HepG2 (cell line): ENCODE data around the gene CTXN3.

Experiments used
- CEBPB ChIP-seq: IDR thresholded peaks from 2 replicates; pipeline ENCODE4 v1.6.1; 2011; ENCODE audit warnings: low read depth, low read length, improper control_type of control experiment, borderline replicate concordance
- CHD2 ChIP-seq: IDR thresholded peaks from 2 replicates; pipeline ENCODE4 v1.6.1; 2011; ENCODE audit warnings: low read depth, low read length, improper control_type of control experiment
- ISX ChIP-seq: sonication (generic); formaldehyde crosslinking; conservative IDR thresholded peaks from 2 replicates; pipeline ENCODE4 v1.5.0; 2020; ENCODE audit warnings: missing genetic modification reagents
- NR3C1 ChIP-seq: sonication (generic); formaldehyde crosslinking; IDR thresholded peaks from 2 replicates; pipeline ENCODE4 v1.4.0; 2020; ENCODE audit warnings: missing genetic modification reagents
- ZSCAN20 ChIP-seq: sonication (generic); formaldehyde crosslinking; IDR thresholded peaks from 2 replicates; pipeline ENCODE4 v1.4.0; 2020; ENCODE audit warnings: missing genetic modification reagents, mild to moderate bottlenecking, borderline replicate concordance
- TF ChIP-seq, protein P1 (sequence below), 2 experiments: sonication (generic) in 1 of 2; formaldehyde crosslinking in 1 of 2; IDR thresholded peaks; 2 replicates each; pipeline versions ENCODE4 v1.5.1 to v1.6.1; 2011 to 2020; ENCODE audit warnings: borderline replicate concordance in 1 of 2, low read depth in 1 of 2, low read length in 1 of 2, mild to moderate bottlenecking in 1 of 2, missing genetic modification reagents in 1 of 2, moderate library complexity in 1 of 2
- TF ChIP-seq, protein P2 (sequence below): sonication (generic); formaldehyde crosslinking; IDR thresholded peaks from 2 replicates; pipeline ENCODE4 v1.4.0; 2020; ENCODE audit warnings: missing genetic modification reagents

DNA sequence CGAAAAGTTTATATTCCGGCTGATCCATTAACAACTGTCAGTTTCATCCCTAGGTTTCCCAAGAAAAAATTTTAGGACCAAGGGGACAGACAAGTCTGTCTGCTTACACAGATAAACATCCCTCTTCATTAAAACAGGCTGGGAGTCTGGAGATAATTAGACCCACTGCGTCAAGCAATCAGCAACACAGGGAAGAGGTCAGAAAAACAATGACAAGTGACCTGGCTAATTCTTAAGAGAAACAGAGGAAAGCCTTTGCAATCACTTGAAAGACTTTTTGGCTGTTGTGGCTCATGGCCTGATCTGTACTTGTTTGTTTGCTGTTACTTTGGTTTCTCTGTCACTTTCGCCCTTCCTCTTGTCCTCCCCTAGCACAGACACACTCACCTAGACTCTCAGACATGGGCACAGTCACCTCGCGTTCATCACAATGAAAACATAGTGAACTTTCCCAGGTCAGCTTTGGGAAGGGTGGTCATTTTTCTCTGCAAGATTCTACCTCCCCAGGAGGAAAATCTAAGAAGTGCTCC is 51.4 kb downstream of the CTXN3 start:
- TF ChIP-seq NR3C1 (CRISPR knock-in tag) (no peak), CEBPB (no peak), ISX (no peak), ZSCAN20 (CRISPR knock-in tag) (no peak), CHD2 (no peak)
- TF ChIP-seq, protein P1, sequence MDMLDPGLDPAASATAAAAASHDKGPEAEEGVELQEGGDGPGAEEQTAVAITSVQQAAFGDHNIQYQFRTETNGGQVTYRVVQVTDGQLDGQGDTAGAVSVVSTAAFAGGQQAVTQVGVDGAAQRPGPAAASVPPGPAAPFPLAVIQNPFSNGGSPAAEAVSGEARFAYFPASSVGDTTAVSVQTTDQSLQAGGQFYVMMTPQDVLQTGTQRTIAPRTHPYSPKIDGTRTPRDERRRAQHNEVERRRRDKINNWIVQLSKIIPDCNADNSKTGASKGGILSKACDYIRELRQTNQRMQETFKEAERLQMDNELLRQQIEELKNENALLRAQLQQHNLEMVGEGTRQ (IDR thresholded peaks at IDR 0.05; ENCODE audit: low read depth, low read length) = no peak
- TF ChIP-seq, protein P1 (CRISPR knock-in tag; IDR thresholded peaks at IDR 0.05; ENCODE audit: borderline replicate concordance) = no peak
- TF ChIP-seq, protein P2, sequence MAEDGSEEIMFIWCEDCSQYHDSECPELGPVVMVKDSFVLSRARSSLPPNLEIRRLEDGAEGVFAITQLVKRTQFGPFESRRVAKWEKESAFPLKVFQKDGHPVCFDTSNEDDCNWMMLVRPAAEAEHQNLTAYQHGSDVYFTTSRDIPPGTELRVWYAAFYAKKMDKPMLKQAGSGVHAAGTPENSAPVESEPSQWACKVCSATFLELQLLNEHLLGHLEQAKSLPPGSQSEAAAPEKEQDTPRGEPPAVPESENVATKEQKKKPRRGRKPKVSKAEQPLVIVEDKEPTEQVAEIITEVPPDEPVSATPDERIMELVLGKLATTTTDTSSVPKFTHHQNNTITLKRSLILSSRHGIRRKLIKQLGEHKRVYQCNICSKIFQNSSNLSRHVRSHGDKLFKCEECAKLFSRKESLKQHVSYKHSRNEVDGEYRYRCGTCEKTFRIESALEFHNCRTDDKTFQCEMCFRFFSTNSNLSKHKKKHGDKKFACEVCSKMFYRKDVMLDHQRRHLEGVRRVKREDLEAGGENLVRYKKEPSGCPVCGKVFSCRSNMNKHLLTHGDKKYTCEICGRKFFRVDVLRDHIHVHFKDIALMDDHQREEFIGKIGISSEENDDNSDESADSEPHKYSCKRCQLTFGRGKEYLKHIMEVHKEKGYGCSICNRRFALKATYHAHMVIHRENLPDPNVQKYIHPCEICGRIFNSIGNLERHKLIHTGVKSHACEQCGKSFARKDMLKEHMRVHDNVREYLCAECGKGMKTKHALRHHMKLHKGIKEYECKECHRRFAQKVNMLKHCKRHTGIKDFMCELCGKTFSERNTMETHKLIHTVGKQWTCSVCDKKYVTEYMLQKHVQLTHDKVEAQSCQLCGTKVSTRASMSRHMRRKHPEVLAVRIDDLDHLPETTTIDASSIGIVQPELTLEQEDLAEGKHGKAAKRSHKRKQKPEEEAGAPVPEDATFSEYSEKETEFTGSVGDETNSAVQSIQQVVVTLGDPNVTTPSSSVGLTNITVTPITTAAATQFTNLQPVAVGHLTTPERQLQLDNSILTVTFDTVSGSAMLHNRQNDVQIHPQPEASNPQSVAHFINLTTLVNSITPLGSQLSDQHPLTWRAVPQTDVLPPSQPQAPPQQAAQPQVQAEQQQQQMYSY = no peak
